ENCODE measurements around the gene TRAPPC1. TPM values are rescaled to one million over a fixed set of nuclear protein-coding genes. Genes with fewer than 3 reads are reported as not detected.

TRAPPC1 gene
- total RNA-seq, 6 experiments from 2014 or later: 43.7 to 57.1 (median 48.3) TPM

- Histone ChIP-seq H3K9me3 (no peaks in the 10 kb centered on the region), H3K36me3 (no peaks in the 10 kb centered on the region), H3K4me1 (peaks cover 0 to 10% (median 0%) of the 10 kb centered on the region in 4 donors), H3K27ac (no peak overlapping the region), H3K4me3 (no peak overlapping the region), H3K27me3 (no peaks in the 10 kb centered on the region)
- TF ChIP-seq CTCF (IDR thresholded peaks at IDR 0.05) (no peak), POLR2A (IDR thresholded peaks at IDR 0.05) (no peak)
- intact Hi-C loops (cut with DNase I): no loop called here
- no peak for DNase-seq
- no peak for ATAC-seq
- WGBS (ENCODE audit: insufficient coverage, low coverage, low lambda C conversion rate, missing lambda C conversion rate): 58% methylated on average over 2 of the region's 2 CpGs
Measured at GRCh38 chr17:7916808-7917207, 14.9 kb downstream of the TRAPPC1 start.

- no peaks in the 10 kb centered on the region for H3K9me3 ChIP-seq
- no peaks in the 10 kb centered on the region for H3K27me3 ChIP-seq
- DNase-seq (peak in 1 of 3 donors; percentile 67), ATAC-seq (no peak)
- peak overlapping the region; percentile 50 to 85 (median 76) for H3K27ac ChIP-seq
- WGBS (ENCODE audit: insufficient coverage, low coverage, low lambda C conversion rate, missing lambda C conversion rate): 82% methylated on average over 2 of the region's 15 CpGs
- no peaks in the 10 kb centered on the region for H3K36me3 ChIP-seq
- no peak for TF ChIP-seq CTCF (IDR thresholded peaks at IDR 0.05)
- TF ChIP-seq POLR2A (IDR thresholded peaks at IDR 0.05): no peak
- peak overlapping the region; percentile 44 to 62 (median 61) for H3K4me3 ChIP-seq
- intact Hi-C loops (cut with DNase I): no loop called here
- peaks cover 0 to 10% (median 0%) of the 10 kb centered on the region in 4 donors for H3K4me1 ChIP-seq
Measured at GRCh38 chr17:7916385-7916682, 15.4 kb downstream of the TRAPPC1 start.

GRCh38 chr17:7915611-7916384 is 15.9 kb downstream of the TRAPPC1 start, which contains the start of gene RNF227:
Gene RNF227, minus strand, starts transcription at chr17:7916289. Its CDS starts 94 bp downstream, at chr17:7916195.
- peak; percentile 82 to 89 (median 84) for ATAC-seq

GRCh38 chr17:7915179-7915610 is 16.6 kb downstream of the TRAPPC1 start:
- Histone ChIP-seq H3K27me3 (no peaks in the 10 kb centered on the region), H3K27ac (peak overlapping the region; percentile 23 to 85 (median 76)), H3K4me1 (peaks cover 0 to 10% (median 0%) of the 10 kb centered on the region in 4 donors), H3K36me3 (no peaks in the 10 kb centered on the region), H3K4me3 (peak overlapping the region; percentile 50 to 62 (median 61)), H3K9me3 (no peaks in the 10 kb centered on the region)
- ATAC-seq (peak in 2 of 4 donors; percentile 42 to 56), DNase-seq (no peak)
- intact Hi-C loops (cut with DNase I): no loop called here
- WGBS (ENCODE audit: insufficient coverage, low coverage, low lambda C conversion rate, missing lambda C conversion rate): under 1% methylated on average over 13 of the region's 15 CpGs
- TF ChIP-seq CTCF (IDR thresholded peaks at IDR 0.05) (no peak), POLR2A (IDR thresholded peaks at IDR 0.05) (no peak)

More at GRCh38 chr17:7915611-7916384, 15.9 kb downstream of the TRAPPC1 start, which contains the start of gene RNF227:
- Histone ChIP-seq H3K9me3 (no peaks in the 10 kb centered on the region), H3K27me3 (no peaks in the 10 kb centered on the region), H3K27ac (peak within 1 kb of the TSS; percentile 50 to 85 (median 76)), H3K4me3 (peak within 1 kb of the TSS; percentile 50 to 62 (median 61)), H3K4me1 (peaks cover 0 to 10% (median 0%) of the 10 kb centered on the region in 4 donors), H3K36me3 (no peaks in the 10 kb centered on the region)
- WGBS (ENCODE audit: insufficient coverage, low coverage, low lambda C conversion rate, missing lambda C conversion rate): 0% methylated on average over 16 of the region's 100 CpGs
- DNase-seq: peak; percentile 83 to 89 (median 89)
- TF ChIP-seq CTCF (IDR thresholded peaks at IDR 0.05) (no peak), POLR2A (IDR thresholded peaks at IDR 0.05) (peak; percentile 21)
- intact Hi-C loops (cut with DNase I): no loop called here

Data from right lobe of liver (tissue), 6 donors.